ENCODE data around the gene CDKAL1.

CDKAL1 gene

GRCh38 chr6:21098744-21099143 is 564.5 kb downstream of the CDKAL1 start:
- Histone ChIP-seq H3K4me2 (ENCODE audit: low read depth, low read length, poor library complexity, severe bottlenecking) (no peak overlapping the region), H2AFZ (ENCODE audit: low read length) (no peak overlapping the region), H3K4me3 (ENCODE audit: low read length, poor library complexity, severe bottlenecking) (no peak overlapping the region), H3K4me1 (ENCODE audit: insufficient read depth, low read length, poor library complexity, severe bottlenecking) (peaks cover 35% of the 10 kb centered on the region), H3K27me3 (ENCODE audit: insufficient read depth, low read length, poor library complexity, severe bottlenecking) (no peaks in the 10 kb centered on the region), H3K79me2 (ENCODE audit: insufficient read depth, low read length) (no peaks in the 10 kb centered on the region), H3K9me3 (ENCODE audit: insufficient read depth, low read depth, low read length) (no peaks in the 10 kb centered on the region), H3K9ac (ENCODE audit: low read depth, low read length, poor library complexity, severe bottlenecking) (no peak overlapping the region), H3K36me3 (ENCODE audit: insufficient read depth, low read length) (no peaks in the 10 kb centered on the region), H3K9me2 (replicated peaks; ENCODE audit: low read depth, low read length) (no peaks in the 10 kb centered on the region), H4K20me1 (ENCODE audit: insufficient read depth, low read length, poor library complexity, severe bottlenecking) (no peaks in the 10 kb centered on the region), H3F3A (ENCODE audit: low read depth) (no peaks in the 10 kb centered on the region)
- TF ChIP-seq CTCF (conservative IDR thresholded peaks at IDR 0.05; ENCODE audit: low read length) = no peak
- no peak for TF ChIP-seq EZH2phosphoT487 (IDR thresholded peaks at IDR 0.05; ENCODE audit: borderline replicate concordance)

GRCh38 chr6:21099338-21100314 is 565.4 kb downstream of the CDKAL1 start:
- Histone ChIP-seq H3K9me3 (ENCODE audit: insufficient read depth, low read depth, low read length) (no peaks in the 10 kb centered on the region), H3K27me3 (ENCODE audit: insufficient read depth, low read length, poor library complexity, severe bottlenecking) (no peaks in the 10 kb centered on the region), H3K9me2 (replicated peaks; ENCODE audit: low read depth, low read length) (no peaks in the 10 kb centered on the region), H3K36me3 (ENCODE audit: insufficient read depth, low read length) (no peaks in the 10 kb centered on the region), H2AFZ (ENCODE audit: low read length) (no peak overlapping the region), H4K20me1 (ENCODE audit: insufficient read depth, low read length, poor library complexity, severe bottlenecking) (no peaks in the 10 kb centered on the region), H3F3A (ENCODE audit: low read depth) (no peaks in the 10 kb centered on the region), H3K79me2 (ENCODE audit: insufficient read depth, low read length) (no peaks in the 10 kb centered on the region), H3K4me1 (ENCODE audit: insufficient read depth, low read length, poor library complexity, severe bottlenecking) (peaks cover 35% of the 10 kb centered on the region), H3K9ac (ENCODE audit: low read depth, low read length, poor library complexity, severe bottlenecking) (no peak overlapping the region), H3K4me2 (ENCODE audit: low read depth, low read length, poor library complexity, severe bottlenecking) (peak overlapping the region; percentile 56), H3K4me3 (ENCODE audit: low read length, poor library complexity, severe bottlenecking) (peak overlapping the region; percentile 2)
- TF ChIP-seq CTCF (conservative IDR thresholded peaks at IDR 0.05; ENCODE audit: low read length) (no peak), EZH2phosphoT487 (IDR thresholded peaks at IDR 0.05; ENCODE audit: borderline replicate concordance) (no peak)

GRCh38 chr6:21100991-21101390 is 566.7 kb downstream of the CDKAL1 start:
- no peaks in the 10 kb centered on the region for H3K9me2 ChIP-seq (replicated peaks; ENCODE audit: low read depth, low read length)
- no peaks in the 10 kb centered on the region for H3F3A ChIP-seq (ENCODE audit: low read depth)
- H3K4me2 ChIP-seq (ENCODE audit: low read depth, low read length, poor library complexity, severe bottlenecking) = no peak overlapping the region
- no peak overlapping the region for H2AFZ ChIP-seq (ENCODE audit: low read length)
- no peaks in the 10 kb centered on the region for H4K20me1 ChIP-seq (ENCODE audit: insufficient read depth, low read length, poor library complexity, severe bottlenecking)
- no peaks in the 10 kb centered on the region for H3K27me3 ChIP-seq (ENCODE audit: insufficient read depth, low read length, poor library complexity, severe bottlenecking)
- no peak overlapping the region for H3K4me3 ChIP-seq (ENCODE audit: low read length, poor library complexity, severe bottlenecking)
- H3K9me3 ChIP-seq (ENCODE audit: insufficient read depth, low read depth, low read length) = no peaks in the 10 kb centered on the region
- no peak overlapping the region for H3K9ac ChIP-seq (ENCODE audit: low read depth, low read length, poor library complexity, severe bottlenecking)
- peaks cover 35% of the 10 kb centered on the region for H3K4me1 ChIP-seq (ENCODE audit: insufficient read depth, low read length, poor library complexity, severe bottlenecking)
- H3K79me2 ChIP-seq (ENCODE audit: insufficient read depth, low read length) = no peaks in the 10 kb centered on the region
- H3K36me3 ChIP-seq (ENCODE audit: insufficient read depth, low read length) = no peaks in the 10 kb centered on the region
- TF ChIP-seq CTCF (conservative IDR thresholded peaks at IDR 0.05; ENCODE audit: low read length) (no peak), EZH2phosphoT487 (IDR thresholded peaks at IDR 0.05; ENCODE audit: borderline replicate concordance) (no peak)
